CD4-positive, alpha-beta memory T cell (primary cell): Measurements from ENCODE around the gene EHD1. TPM values are rescaled to one million over a fixed set of nuclear protein-coding genes. Genes with fewer than 3 reads are reported as not detected.
A peak's percentile ranks its signal among the peaks of the same experiment; 100 is the strongest.

Experiments
- CTCF ChIA-PET: fragments of 350-600 bp; sonication (Branson Sonifier 250); formaldehyde crosslinking; loops from one replicate; lab custom pipeline; 2021; ENCODE audit warnings: inconsistent platforms; ENCODE audit not compliant: partially characterized antibody; lab: Charles Lee
- POLR2A ChIA-PET: fragments of 350-600 bp; sonication (Branson Sonifier 250); formaldehyde crosslinking; loops from one replicate; lab custom pipeline; 2021; ENCODE audit not compliant: partially characterized antibody; lab: Charles Lee
- DNase-seq, 5 donors: peaks; one replicate each; pipeline versions ENCODE4 v3.0.0 to v3.0.0-alpha.2; 2020 to 2022; ENCODE audit warnings: mixed read lengths in 1 of 5
- H3K27ac ChIP-seq: one replicate; pipeline ENCODE4 v1.7.0; 2013; ENCODE audit warnings: low read depth, low read length
- H3K27me3 ChIP-seq: 2 replicates; pipeline ENCODE4 v1.7.0; 2013; ENCODE audit warnings: mild to moderate bottlenecking, low read length, moderate library complexity; ENCODE audit not compliant: insufficient read depth
- H3K36me3 ChIP-seq: 2 replicates; pipeline ENCODE4 v1.7.0; 2013; ENCODE audit warnings: mild to moderate bottlenecking, low read length, moderate library complexity; ENCODE audit not compliant: insufficient read depth
- H3K4me1 ChIP-seq: 2 replicates; pipeline ENCODE4 v1.7.0; 2013; ENCODE audit warnings: mild to moderate bottlenecking, low read length, moderate library complexity; ENCODE audit not compliant: insufficient read depth
- H3K4me3 ChIP-seq, 2 donors: one replicate each; pipeline ENCODE4 v1.7.0; 2013; ENCODE audit warnings: low read length in 2 of 2, mild to moderate bottlenecking in 1 of 2
- H3K9me3 ChIP-seq, 2 donors: one replicate each; pipeline ENCODE4 v1.7.0; 2013; ENCODE audit warnings: low read length in 2 of 2, control low read depth in 1 of 2; ENCODE audit not compliant: control insufficient read depth in 1 of 2
- H3K27ac Mint-ChIP-seq, 7 donors: one replicate each; pipeline ENCODE4 v1.8.0; 2020 to 2021; ENCODE audit warnings: mixed read lengths in 7 of 7, mild to moderate bottlenecking in 6 of 7, inconsistent platforms in 3 of 7, moderate library complexity in 3 of 7
- H3K27me3 Mint-ChIP-seq, 2 donors: one replicate each; pipeline ENCODE4 v1.8.0; 2020 to 2021; ENCODE audit warnings: mixed read lengths in 2 of 2
- H3K36me3 Mint-ChIP-seq, 2 donors: one replicate each; pipeline ENCODE4 v1.8.0; 2020 to 2021; ENCODE audit warnings: mixed read lengths in 2 of 2, inconsistent platforms in 1 of 2, mild to moderate bottlenecking in 1 of 2
- H3K4me1 Mint-ChIP-seq, 4 donors: one replicate each; pipeline ENCODE4 v1.8.0; 2020 to 2021; ENCODE audit warnings: mixed read lengths in 4 of 4, mild to moderate bottlenecking in 1 of 4
- H3K4me3 Mint-ChIP-seq, 8 donors: one replicate each; pipeline ENCODE4 v1.8.0; 2020 to 2021; ENCODE audit warnings: mixed read lengths in 8 of 8, mild to moderate bottlenecking in 7 of 8, moderate library complexity in 6 of 8, inconsistent platforms in 3 of 8
- H3K9me3 Mint-ChIP-seq, 8 donors: one replicate each; pipeline ENCODE4 v1.8.0; 2020 to 2021; ENCODE audit warnings: mixed read lengths in 8 of 8, mild to moderate bottlenecking in 5 of 8, inconsistent platforms in 3 of 8, moderate library complexity in 1 of 8
- intact Hi-C: fragments of 100-400 bp; cut with micrococcal nuclease; formaldehyde crosslinking; loops from one replicate; pipeline ENCODE4 v1.15.1; 2023
- polyA plus RNA-seq, 2 donors: library from polyadenylated mRNA; unstranded; fragments of 300-500 nt; fragmentation: Illumina TruSeq; gene quantifications; one replicate each; pipeline ENCODE4 v1.2.3, GENCODE V29; 2021
- total RNA-seq, 2 experiments: library from RNA; stranded (reverse); gene quantifications; one replicate each; pipeline ENCODE4 v1.2.3, GENCODE V29; 2021

The EHD1 gene
- total and polyA plus RNA-seq, 4 experiments from 2014 or later: 125 to 279 (median 234) TPM

DNA sequence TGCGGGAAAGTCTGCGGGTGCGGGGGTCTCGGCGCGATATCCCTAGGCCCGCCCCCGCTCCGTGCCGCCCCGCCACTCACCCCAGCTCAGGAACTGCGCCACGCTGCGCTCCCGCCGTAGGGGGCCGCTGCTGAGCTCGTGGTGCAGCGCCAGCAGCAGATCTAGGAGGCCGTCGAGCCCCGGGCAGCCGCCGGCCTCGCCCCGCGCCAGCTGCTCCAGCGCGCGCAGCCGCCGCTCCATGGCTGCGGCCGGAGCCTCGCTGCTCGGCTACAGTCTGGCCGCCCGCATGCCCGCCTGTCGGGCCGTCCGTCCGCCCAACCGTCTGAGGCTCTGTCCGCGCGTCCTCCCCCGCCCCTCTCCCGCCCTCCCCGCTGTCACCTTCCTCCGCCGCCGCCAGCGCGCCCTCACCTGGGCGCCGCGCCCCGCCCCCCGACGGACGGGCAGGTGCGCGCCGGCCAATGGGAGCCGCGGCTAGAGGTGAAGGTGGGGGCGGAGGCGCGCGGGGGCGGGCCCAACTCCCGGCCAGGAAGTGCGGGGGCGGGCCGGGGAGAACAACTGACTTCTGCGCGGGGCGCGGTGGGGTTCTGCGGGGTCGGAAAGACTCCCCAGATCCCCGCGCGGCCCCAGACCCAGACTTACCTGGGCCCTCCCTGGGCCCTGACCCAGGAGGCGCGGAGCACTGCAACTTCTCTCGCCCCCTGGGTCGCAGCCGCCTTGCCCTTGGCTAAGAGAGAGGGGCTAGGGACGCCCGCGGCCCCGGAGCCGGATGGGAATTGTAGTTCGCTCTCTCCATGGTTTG is 33.9 kb downstream of the EHD1 start, which contains the start of gene CDC42BPG:
Gene CDC42BPG (minus strand): TSS at position 324 of the 799 bp plus-strand sequence. CDS start 84 bp downstream, at position 240.
- Histone ChIP-seq H3K27ac (peak within 1 kb of the TSS; percentile 35), H3K9me3 (no peaks in the 10 kb centered on the region), H3K4me3 (peak within 1 kb of the TSS in 1 of 2 donors; percentile 43), H3K36me3 (no peaks in the 10 kb centered on the region), H3K4me1 (peaks cover 42% of the 10 kb centered on the region), H3K27me3 (no peaks in the 10 kb centered on the region)
- peaks cover 23 to 44% (median 33%) of the 10 kb centered on the region in 4 donors for H3K4me1 Mint-ChIP-seq
- intact Hi-C loops: loop anchor here (2.0 to 5.0 kb wide), 6 partner anchors 14 to 233 kb away; partner anchors contain the start of genes MAP4K2, MEN1 and SF1
- H3K36me3 Mint-ChIP-seq: peaks cover 0 to 1% of the 10 kb centered on the region in 2 donors
- POLR2A ChIA-PET: interaction anchor here (0.5 to 28.8 kb wide), 20 partner anchors 9 to 1211 kb away, joined by 3 to 2105 read pairs (median 3); partner anchors contain the start of genes ARL2, EHD1, FAU and MALAT1
- DNase-seq: peak; percentile 71 to 81 (median 76)
- H3K27ac Mint-ChIP-seq: peak within 1 kb of the TSS; percentile 70 to 95 (median 91)
- no peaks in the 10 kb centered on the region for H3K27me3 Mint-ChIP-seq
- H3K4me3 Mint-ChIP-seq: peak within 1 kb of the TSS; percentile 79 to 92 (median 82)
- no peaks in the 10 kb centered on the region for H3K9me3 Mint-ChIP-seq
- CTCF ChIA-PET: interaction anchor here (0.9 to 29.7 kb wide), 11 partner anchors 18 to 170 kb away, joined by 3 to 1245 read pairs (median 4); partner anchors contain the start of genes ARL2, EHD1, PPP2R5B and RASGRP2

DNA sequence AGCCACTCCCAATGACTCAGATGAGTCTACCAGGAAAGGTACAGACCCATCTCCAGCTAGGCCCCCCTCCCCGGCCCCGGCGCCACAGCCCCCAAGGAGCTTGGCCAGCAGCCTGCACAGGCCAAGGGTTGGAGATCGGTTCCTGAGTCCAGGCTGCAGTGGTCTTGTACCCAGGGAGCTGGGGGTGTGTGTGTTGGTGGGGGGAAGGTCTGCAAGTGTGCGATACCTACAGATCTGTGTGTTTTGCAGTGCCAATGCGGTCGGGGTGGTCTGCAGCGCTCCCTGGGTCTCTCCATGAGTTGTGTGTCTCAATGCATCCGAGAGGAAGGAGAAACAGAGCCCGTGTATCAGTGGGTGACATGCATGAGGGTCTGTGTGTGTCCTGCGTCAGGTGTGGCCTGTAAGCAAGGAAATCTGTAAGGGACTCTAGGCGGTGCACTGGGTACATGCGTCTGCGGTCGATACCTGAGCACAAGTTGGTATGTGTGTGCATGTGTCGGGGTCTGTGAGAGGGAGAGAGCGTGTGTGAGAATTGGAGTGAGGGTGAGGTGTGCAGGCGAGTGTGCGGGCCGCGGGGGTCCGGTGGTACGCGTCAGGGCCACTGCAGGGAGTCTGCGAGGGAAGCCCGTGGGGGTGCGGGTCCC is 34.6 kb downstream of the EHD1 start:
- Mint-ChIP-seq H3K36me3 (peaks cover 0 to 5% of the 10 kb centered on the region in 2 donors), H3K4me1 (peaks cover 19 to 37% (median 29%) of the 10 kb centered on the region in 4 donors), H3K4me3 (peak overlapping the region; percentile 79 to 92 (median 82)), H3K27ac (peak overlapping the region in 5 of 7 donors; percentile 36 to 81 (median 50)), H3K9me3 (no peaks in the 10 kb centered on the region), H3K27me3 (no peaks in the 10 kb centered on the region)
- no peaks in the 10 kb centered on the region for H3K9me3 ChIP-seq
- peak in 1 of 5 donors; percentile 50 for DNase-seq
- no peaks in the 10 kb centered on the region for H3K36me3 ChIP-seq
- POLR2A ChIA-PET: interaction anchor here (0.5 to 28.8 kb wide), 16 partner anchors 10 to 1212 kb away, joined by 3 to 2105 read pairs (median 5); partner anchors contain the start of genes ARL2, EHD1, FAU and MEN1
- intact Hi-C loops: loop anchor here (2.0 to 5.0 kb wide), 5 partner anchors 15 to 101 kb away; partner anchors contain the start of genes MAP4K2, MEN1 and SF1
- peak overlapping the region; percentile 35 for H3K27ac ChIP-seq
- peaks cover 34% of the 10 kb centered on the region for H3K4me1 ChIP-seq
- no peaks in the 10 kb centered on the region for H3K27me3 ChIP-seq
- CTCF ChIA-PET: interaction anchor here (0.9 to 29.7 kb wide), 10 partner anchors 19 to 171 kb away, joined by 3 to 1245 read pairs (median 4); partner anchors contain the start of genes ARL2, EHD1, PPP2R5B and RASGRP2
- peak overlapping the region in 1 of 2 donors; percentile 43 for H3K4me3 ChIP-seq

DNA sequence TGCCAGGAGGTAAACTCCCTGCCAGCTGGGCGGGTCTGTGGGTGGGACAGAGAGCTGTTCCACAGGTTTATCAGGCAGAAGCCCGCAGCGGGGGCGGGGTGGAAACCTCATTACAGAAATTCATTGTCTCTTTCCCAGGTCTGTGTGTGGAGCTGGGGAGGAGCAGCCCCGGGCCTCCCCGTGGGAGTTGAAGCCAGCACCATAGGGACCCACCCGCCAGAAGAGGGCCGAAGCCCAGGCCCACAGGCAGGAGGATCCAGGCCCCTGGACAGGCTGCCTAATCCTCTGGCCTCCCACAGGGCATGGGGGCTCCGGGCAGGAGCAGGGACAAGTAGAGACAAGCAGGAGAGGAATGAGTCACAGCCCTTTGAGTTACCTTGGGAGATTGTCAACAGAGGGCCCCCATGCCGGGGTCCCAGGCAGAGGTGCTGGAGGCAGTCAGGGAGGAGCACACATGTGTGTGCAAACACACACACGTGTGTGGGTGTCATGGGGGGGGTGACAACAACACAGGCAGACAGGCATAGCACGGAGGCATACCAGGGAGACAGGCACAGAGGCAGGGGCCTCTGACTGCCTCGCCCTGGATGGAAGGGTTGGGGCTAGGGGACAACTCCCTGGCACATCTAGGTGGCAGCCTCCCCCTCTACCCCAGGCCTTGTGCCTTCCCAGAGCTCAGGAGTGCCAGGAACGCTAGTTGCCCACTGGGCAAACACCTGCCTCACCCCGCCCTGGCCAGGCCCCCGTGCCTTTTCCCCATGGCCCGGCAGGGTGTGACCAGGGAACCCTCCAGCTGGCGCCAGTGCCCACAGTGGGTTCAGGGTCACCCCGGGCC is 35.4 kb downstream of the EHD1 start:
- CTCF ChIA-PET: interaction anchor here (1.0 to 29.7 kb wide), 3 partner anchors 20 to 99 kb away, joined by 3 to 1245 read pairs (median 252); partner anchors contain the start of genes EHD1 and RASGRP2
- no peaks in the 10 kb centered on the region for H3K9me3 Mint-ChIP-seq
- H3K4me3 Mint-ChIP-seq: peak overlapping the region; percentile 29 to 84 (median 70)

DNA sequence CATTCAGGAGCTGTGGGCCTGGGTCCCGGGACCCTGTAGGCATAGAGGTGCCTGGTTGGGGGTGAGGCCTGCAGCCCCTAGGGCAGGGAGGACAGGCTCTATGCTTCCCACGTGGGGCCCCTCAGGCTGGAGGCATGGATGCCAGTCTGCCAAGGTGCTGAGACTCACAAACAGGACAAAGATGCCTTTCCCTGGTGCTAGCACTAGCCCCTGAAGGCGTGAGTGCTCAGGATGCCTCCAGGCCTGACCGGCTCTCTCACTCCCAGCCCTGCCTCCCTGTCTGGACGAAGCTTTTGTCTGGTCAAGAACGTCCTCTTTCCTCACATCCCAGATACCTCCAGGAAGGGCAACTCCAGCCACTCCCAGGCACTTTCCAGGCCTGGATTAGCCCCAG is 36.1 kb downstream of the EHD1 start:
- intact Hi-C loops: loop anchor here (5.0 kb wide), 1 partner anchor 40 kb away; the partner anchor contains the start of gene MAP4K2
- Mint-ChIP-seq H3K36me3 (peaks cover 0 to 5% of the 10 kb centered on the region in 2 donors), H3K9me3 (no peaks in the 10 kb centered on the region), H3K27me3 (no peaks in the 10 kb centered on the region), H3K4me1 (peaks cover 9 to 25% (median 19%) of the 10 kb centered on the region in 4 donors), H3K4me3 (no peak overlapping the region), H3K27ac (no peak overlapping the region)
- Histone ChIP-seq H3K4me3 (no peak overlapping the region), H3K27me3 (no peaks in the 10 kb centered on the region), H3K27ac (no peak overlapping the region), H3K9me3 (no peaks in the 10 kb centered on the region), H3K36me3 (no peaks in the 10 kb centered on the region), H3K4me1 (peaks cover 21% of the 10 kb centered on the region)
- ChIA-PET POLR2A (interaction anchor here (1.6 to 28.8 kb wide), 3 partner anchors 9 to 45 kb away, joined by 4 to 2105 read pairs (median 740); partner anchors contain the start of gene EHD1), CTCF (interaction anchor here (7.7 to 29.7 kb wide), 2 partner anchors 21 to 44 kb away, joined by 252 to 1245 read pairs; partner anchors contain the start of gene EHD1)
- no peak for DNase-seq

More for the DNA sequence above, 35.4 kb downstream of the EHD1 start:
- Histone ChIP-seq H3K27me3 (no peaks in the 10 kb centered on the region), H3K4me1 (peaks cover 27% of the 10 kb centered on the region), H3K36me3 (no peaks in the 10 kb centered on the region), H3K4me3 (no peak overlapping the region), H3K9me3 (no peaks in the 10 kb centered on the region), H3K27ac (no peak overlapping the region)
- intact Hi-C loops: loop anchor here (5.0 kb wide), 1 partner anchor 41 kb away; the partner anchor contains the start of gene MAP4K2
- no peak for DNase-seq
- peaks cover 0 to 5% of the 10 kb centered on the region in 2 donors for H3K36me3 Mint-ChIP-seq
- POLR2A ChIA-PET: interaction anchor here (1.1 to 28.8 kb wide), 7 partner anchors 8 to 279 kb away, joined by 3 to 2105 read pairs (median 11); partner anchors contain the start of genes ARL2, EHD1, FAU and MRPL49
- H3K4me1 Mint-ChIP-seq: peaks cover 11 to 30% (median 22%) of the 10 kb centered on the region in 4 donors
- no peaks in the 10 kb centered on the region for H3K27me3 Mint-ChIP-seq
- peak overlapping the region in 5 of 7 donors; percentile 30 to 88 (median 43) for H3K27ac Mint-ChIP-seq

DNA sequence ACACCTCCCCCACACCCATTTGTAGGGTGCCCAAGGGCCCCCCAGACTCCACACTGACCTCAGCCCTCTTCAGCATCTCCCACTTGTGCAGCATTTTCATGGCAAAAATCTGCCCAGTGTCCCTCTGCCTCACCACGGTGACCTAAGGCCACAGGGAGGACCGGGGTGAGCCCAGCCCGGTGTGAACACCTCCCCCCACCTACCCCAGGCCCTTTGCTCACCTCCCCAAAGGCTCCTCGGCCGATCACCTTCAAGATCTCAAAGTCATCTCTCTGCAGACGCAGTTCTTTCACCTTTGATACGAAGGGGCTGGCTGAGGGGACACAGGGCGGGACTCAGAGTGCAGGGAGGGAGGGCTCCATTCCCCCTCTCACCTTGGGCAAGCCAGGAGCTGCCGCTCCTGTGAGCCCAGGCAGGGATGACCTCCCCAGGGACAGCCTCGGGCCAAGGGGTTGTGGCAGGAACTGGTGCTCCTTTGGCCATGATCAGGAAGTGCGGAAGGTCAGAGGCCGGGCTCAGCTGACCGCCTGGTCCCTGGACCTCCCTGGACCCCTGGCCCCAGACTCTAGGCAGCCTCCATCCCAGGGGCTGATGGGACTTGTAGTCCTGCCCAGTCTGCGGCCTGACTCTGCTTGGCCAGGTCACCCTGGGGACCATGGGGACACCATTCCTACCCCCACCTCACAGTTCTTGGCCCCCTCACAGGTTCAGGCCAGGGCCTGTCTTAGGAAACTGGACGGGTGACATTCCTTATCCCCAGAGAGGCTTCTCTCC is 36.6 kb downstream of the EHD1 start:
- H3K27ac ChIP-seq: no peak overlapping the region
- Mint-ChIP-seq H3K9me3 (no peaks in the 10 kb centered on the region), H3K36me3 (peaks cover 0 to 5% of the 10 kb centered on the region in 2 donors), H3K27me3 (no peaks in the 10 kb centered on the region), H3K4me3 (no peak overlapping the region), H3K4me1 (peaks cover 6 to 21% (median 15%) of the 10 kb centered on the region in 4 donors), H3K27ac (no peak overlapping the region)
- intact Hi-C loops: loop anchor here (5.0 kb wide), 1 partner anchor 39 kb away; the partner anchor contains the start of gene MAP4K2
- POLR2A ChIA-PET: interaction anchor here (1.6 to 28.8 kb wide), 3 partner anchors 10 to 45 kb away, joined by 4 to 2105 read pairs (median 740); partner anchors contain the start of gene EHD1
- H3K27me3 ChIP-seq: no peaks in the 10 kb centered on the region
- CTCF ChIA-PET: interaction anchor here (29.7 kb wide), 1 partner anchor 45 kb away, joined by 1245 read pairs; the partner anchor contains the start of gene EHD1
- no peaks in the 10 kb centered on the region for H3K9me3 ChIP-seq
- H3K4me1 ChIP-seq: peaks cover 15% of the 10 kb centered on the region
- no peak overlapping the region for H3K4me3 ChIP-seq
- H3K36me3 ChIP-seq: no peaks in the 10 kb centered on the region
- no peak for DNase-seq
